Activated T-helper 2 cell treated with anti-CD3 and anti-CD28 coated beads, Interferon-gamma antibody, Interleukin-2, Interleukin-4, amounts not matched to agents 10 μg/mL and 5 μg/mL and 100 μg/mL, durations not matched to agents 14 hours and 24 hours and 36 hours (primary cell): ENCODE data around the gene REV3L. TPM values are rescaled to one million over a fixed set of nuclear protein-coding genes. Genes with fewer than 3 reads are reported as not detected.

Experiments
- DNase-seq: peaks from one replicate; pipeline ENCODE4 v3.0.0; 2021; ENCODE audit warnings: low spot score
- H3K27ac Mint-ChIP-seq: one replicate; pipeline ENCODE4 v1.8.0; 2021; ENCODE audit warnings: mixed read lengths
- H3K27me3 Mint-ChIP-seq: one replicate; pipeline ENCODE4 v1.8.0; 2021; ENCODE audit warnings: low read depth, mixed read lengths
- H3K36me3 Mint-ChIP-seq: one replicate; pipeline ENCODE4 v1.8.0; 2021; ENCODE audit warnings: low read depth, mixed read lengths
- H3K4me1 Mint-ChIP-seq: one replicate; pipeline ENCODE4 v1.8.0; 2021; ENCODE audit warnings: low read depth, mixed read lengths
- H3K4me3 Mint-ChIP-seq: one replicate; pipeline ENCODE4 v1.8.0; 2021; ENCODE audit warnings: low read depth, mild to moderate bottlenecking, moderate library complexity, mixed read lengths
- H3K9me3 Mint-ChIP-seq: one replicate; pipeline ENCODE4 v1.8.0; 2021; ENCODE audit warnings: mixed read lengths
- intact Hi-C: fragments of 100-400 bp; cut with micrococcal nuclease; formaldehyde crosslinking; loops from one replicate; pipeline ENCODE4 v1.15.1; 2023
- total RNA-seq: library from RNA; stranded (reverse); gene quantifications from 2 replicates; pipeline ENCODE4 v1.2.3, GENCODE V29; 2022

Gene REV3L
- total RNA-seq, 1 donor from 2014 or later = 19.4 TPM

DNA sequence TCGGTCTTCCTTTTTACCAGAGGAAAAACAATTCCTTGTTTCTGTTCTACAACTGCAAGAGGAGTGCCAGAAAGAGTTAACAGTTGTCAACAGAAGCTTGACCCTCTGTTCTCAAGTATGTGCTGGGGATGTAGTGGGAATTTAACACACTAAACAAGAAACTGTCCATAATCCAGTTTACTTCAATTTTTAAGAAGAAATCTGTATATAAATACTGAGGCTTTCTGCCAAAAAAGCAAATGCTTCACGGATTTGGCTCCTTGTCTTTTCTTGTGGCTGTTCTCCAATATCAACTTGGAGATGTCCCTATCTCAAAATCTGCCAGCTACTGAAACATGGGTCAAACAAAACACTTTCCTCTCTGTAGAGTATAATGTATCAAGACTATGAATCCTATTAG lies 26.8 kb downstream of the REV3L start:
- no peak for DNase-seq
- Mint-ChIP-seq H3K4me1 (peaks cover 9% of the 10 kb centered on the region), H3K27me3 (no peaks in the 10 kb centered on the region), H3K9me3 (peaks cover 29% of the 10 kb centered on the region), H3K36me3 (peaks cover 43% of the 10 kb centered on the region), H3K4me3 (no peak overlapping the region), H3K27ac (no peak overlapping the region)
- intact Hi-C loops = no loop called here

DNA sequence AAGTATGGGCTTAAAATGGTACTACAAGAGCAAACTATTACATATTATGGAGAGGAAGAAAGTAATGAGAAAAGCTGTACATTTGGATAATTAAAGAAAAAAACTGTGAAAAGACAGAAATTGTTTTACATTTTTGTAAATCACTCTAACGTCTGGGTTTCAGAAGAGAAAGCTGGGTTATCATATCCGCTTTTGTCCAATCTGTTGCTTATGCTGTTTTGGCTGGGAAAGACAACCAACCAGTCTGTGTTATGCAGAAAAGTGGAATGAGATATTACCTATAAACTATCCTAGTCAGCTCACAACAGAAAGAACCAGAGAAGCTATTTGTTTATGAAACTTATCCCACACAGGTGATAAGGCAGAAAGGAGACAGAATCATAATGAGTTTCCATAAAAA lies 32.4 kb downstream of the REV3L start:
- intact Hi-C loops = no loop called here
- Mint-ChIP-seq H3K4me1 (peaks cover 11% of the 10 kb centered on the region), H3K27ac (no peak overlapping the region), H3K9me3 (no peaks in the 10 kb centered on the region), H3K4me3 (no peak overlapping the region), H3K27me3 (no peaks in the 10 kb centered on the region), H3K36me3 (peaks cover 16% of the 10 kb centered on the region)
- no peak for DNase-seq

DNA sequence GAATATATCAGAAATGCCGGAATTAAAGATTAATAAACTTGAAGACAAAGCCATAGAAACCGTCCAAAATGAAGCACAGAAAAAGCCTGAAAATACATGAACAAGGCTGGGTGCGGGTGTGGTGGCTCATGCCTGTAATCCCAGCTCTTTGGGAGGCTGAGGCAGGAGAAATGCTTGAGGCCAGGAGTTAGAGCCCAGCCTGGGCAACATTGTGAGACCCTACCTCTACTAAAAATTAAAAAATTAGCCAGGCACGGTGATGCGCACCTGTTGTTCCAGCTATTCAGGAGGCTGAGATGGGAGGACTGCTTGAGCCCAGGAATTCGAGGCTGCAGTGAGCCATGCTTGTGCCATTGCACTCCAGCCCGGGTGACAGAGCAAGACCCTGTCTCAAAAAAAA lies 32.9 kb downstream of the REV3L start:
- Mint-ChIP-seq H3K4me3 (no peak overlapping the region), H3K9me3 (no peaks in the 10 kb centered on the region), H3K27me3 (no peaks in the 10 kb centered on the region), H3K27ac (no peak overlapping the region), H3K4me1 (peaks cover 11% of the 10 kb centered on the region), H3K36me3 (peaks cover 15% of the 10 kb centered on the region)
- no peak for DNase-seq
- intact Hi-C loops = no loop called here

DNA sequence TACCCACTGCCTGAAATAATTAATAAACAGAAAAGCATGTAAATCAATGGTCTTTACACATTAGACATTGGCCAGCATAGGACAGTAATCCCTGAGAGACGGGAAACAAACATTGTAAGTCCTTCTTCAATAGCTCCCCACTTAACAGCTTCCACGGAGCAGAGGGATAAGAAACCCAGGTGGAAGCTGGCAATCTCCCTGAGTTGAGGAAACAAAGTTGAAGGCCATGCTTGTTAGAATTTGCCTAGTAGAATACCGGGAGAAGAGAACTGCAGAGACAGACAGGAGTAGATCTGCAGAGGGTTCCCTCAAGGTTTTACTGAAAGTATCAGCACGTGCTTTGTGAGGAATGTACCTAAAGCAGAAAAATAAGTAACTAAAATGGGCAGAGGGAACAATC lies 33.9 kb downstream of the REV3L start:
- DNase-seq = no peak
- Mint-ChIP-seq H3K27me3 (no peaks in the 10 kb centered on the region), H3K9me3 (no peaks in the 10 kb centered on the region), H3K4me3 (no peak overlapping the region), H3K4me1 (peaks cover 18% of the 10 kb centered on the region), H3K27ac (no peak overlapping the region), H3K36me3 (peaks cover 17% of the 10 kb centered on the region)
- intact Hi-C loops = no loop called here

DNA sequence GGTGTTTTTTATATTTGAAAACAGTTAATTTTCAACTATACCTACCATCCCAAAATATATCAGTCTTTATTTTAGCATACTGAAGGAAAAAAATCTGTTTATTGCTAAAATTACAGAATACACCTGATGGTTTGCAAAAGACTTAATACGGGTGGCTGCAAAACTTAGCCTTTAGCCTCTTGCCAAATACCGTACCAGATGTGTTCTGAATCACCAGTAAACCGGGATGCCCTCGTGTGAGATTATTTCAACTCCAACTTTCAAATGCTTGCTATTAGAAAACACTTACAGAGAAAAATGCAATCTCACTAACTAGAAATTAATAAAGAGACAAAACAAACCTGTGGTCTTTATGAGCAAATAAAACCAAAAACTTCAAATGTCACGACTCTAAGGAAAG lies 36.0 kb downstream of the REV3L start:
- peaks cover 24% of the 10 kb centered on the region for H3K4me1 Mint-ChIP-seq
- no peak overlapping the region for H3K27ac Mint-ChIP-seq
- H3K27me3 Mint-ChIP-seq = no peaks in the 10 kb centered on the region
- no peak for DNase-seq
- H3K36me3 Mint-ChIP-seq = peaks cover 18% of the 10 kb centered on the region
- H3K4me3 Mint-ChIP-seq = no peak overlapping the region
- intact Hi-C loops = no loop called here
- no peaks in the 10 kb centered on the region for H3K9me3 Mint-ChIP-seq

DNA sequence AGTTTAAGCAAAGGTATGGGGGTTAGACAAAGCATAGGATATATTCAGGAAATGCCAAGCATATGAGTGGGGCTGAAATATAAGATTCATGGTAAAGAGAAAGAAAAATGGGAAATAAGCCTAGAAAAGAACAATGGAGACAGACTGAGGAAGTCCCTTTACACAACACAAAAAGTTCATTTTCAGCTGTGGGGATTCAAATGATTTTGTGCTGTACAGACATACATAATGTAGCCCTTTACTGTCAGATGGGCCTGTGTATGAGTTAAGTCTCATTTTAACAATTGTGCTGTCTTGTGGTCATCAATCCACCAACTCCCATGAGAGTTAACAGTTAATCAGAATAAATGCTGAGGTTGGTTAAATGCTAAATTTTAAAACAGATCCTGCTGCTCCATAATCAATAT lies 37.2 kb downstream of the REV3L start:
- Mint-ChIP-seq H3K4me3 (no peak overlapping the region), H3K27me3 (no peaks in the 10 kb centered on the region), H3K9me3 (no peaks in the 10 kb centered on the region), H3K4me1 (peaks cover 24% of the 10 kb centered on the region), H3K27ac (no peak overlapping the region), H3K36me3 (peaks cover 18% of the 10 kb centered on the region)
- DNase-seq = no peak
- intact Hi-C loops = no loop called here

DNA sequence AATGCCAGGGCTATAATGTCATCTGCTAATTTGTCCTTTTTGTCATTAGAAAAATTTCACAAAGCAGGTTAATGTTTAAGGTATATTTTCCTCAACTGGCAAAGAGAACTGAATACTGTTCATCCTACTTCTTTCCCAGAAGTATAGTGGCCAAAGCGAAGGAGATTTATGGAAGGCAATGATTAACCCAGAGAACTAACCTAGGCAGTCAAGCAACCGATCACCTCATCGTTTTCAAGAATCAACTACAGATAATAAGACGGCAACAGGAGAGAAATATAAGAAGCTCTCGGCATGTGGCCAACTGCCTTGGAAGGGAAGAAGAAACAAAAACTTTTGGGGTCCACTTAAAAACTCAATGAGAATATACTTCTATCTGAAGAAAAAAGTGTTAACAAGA lies 38.2 kb downstream of the REV3L start:
- no peak for DNase-seq
- Mint-ChIP-seq H3K4me3 (no peak overlapping the region), H3K36me3 (peaks cover 16% of the 10 kb centered on the region), H3K4me1 (peaks cover 20% of the 10 kb centered on the region), H3K9me3 (no peaks in the 10 kb centered on the region), H3K27me3 (no peaks in the 10 kb centered on the region), H3K27ac (no peak overlapping the region)
- intact Hi-C loops = no loop called here

DNA sequence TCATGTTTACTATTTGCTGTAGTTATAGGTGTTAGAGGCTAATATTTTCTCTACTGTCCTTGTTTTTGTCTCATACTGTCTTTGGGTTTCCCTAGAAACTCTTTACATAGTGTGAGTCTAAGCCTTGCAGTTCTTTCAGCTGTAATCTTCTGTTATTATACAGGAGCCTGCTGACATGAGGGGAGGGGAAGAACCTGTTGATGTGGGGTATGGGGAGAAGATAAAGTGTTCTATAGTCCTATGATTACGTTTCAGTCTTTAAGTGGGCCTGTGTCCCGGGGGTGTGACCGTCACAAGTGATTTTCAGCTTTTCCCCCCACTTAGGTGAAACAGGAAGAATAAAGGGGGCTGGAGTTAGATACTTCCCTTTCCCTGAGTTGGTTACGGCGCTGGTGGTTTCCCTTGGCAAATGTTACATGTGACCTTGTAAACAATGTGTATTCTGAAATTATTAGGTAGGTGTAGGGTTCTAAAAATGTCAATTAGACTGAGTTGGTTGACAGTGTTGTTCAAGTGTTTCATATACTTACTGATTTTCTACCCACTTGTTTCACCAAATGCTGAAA lies 41.3 kb downstream of the REV3L start:
- no peaks in the 10 kb centered on the region for H3K27me3 Mint-ChIP-seq
- intact Hi-C loops = no loop called here
- no peak for DNase-seq
- H3K9me3 Mint-ChIP-seq = no peaks in the 10 kb centered on the region
- H3K27ac Mint-ChIP-seq = no peak overlapping the region
- H3K4me1 Mint-ChIP-seq = peaks cover 22% of the 10 kb centered on the region
- no peak overlapping the region for H3K4me3 Mint-ChIP-seq
- H3K36me3 Mint-ChIP-seq = peaks cover 12% of the 10 kb centered on the region

DNA sequence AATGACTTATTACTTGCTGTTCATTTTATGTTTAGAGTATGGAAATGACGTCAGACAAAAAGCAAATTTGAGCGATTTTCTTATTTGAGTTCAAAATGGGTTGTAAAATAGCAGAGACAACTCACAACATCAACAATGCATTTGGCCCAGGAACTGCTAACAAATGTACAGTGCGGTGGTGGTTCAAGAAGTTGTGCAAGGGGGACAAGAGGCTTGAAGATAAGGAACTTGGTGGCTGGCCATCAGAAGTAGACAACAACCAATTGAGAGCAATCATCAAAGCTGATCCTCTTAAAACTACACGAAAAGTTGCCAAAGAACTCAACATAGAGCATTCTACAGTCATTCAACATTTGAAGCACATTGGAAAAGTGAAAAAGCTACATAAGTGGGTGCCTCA lies 43.8 kb downstream of the REV3L start:
- DNase-seq = no peak
- H3K36me3 Mint-ChIP-seq = peaks cover 19% of the 10 kb centered on the region
- no peaks in the 10 kb centered on the region for H3K27me3 Mint-ChIP-seq
- no peak overlapping the region for H3K27ac Mint-ChIP-seq
- intact Hi-C loops = no loop called here
- H3K4me3 Mint-ChIP-seq = no peak overlapping the region
- peaks cover 14% of the 10 kb centered on the region for H3K9me3 Mint-ChIP-seq
- peaks cover 31% of the 10 kb centered on the region for H3K4me1 Mint-ChIP-seq

DNA sequence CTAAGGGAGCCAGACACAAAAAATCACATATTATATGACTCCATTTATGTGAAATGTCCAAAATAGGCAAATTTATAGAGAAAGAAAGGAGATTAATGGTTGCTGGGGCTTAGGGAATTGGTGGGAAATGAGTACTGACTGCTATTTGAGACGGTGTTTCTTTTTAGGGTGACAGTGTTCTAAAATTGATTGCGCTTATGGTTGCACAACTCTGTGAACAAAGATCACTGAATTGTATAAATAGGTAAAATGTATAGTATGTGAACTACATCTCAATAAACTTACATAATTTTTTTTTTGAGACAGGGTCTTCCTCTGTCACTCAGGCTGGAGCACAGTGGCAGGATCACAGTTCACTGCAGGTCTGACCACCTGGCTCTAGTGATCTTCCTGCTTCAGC lies 45.4 kb downstream of the REV3L start:
- Mint-ChIP-seq H3K27me3 (no peaks in the 10 kb centered on the region), H3K36me3 (peaks cover 26% of the 10 kb centered on the region), H3K4me1 (peaks cover 37% of the 10 kb centered on the region), H3K9me3 (peaks cover 14% of the 10 kb centered on the region), H3K27ac (no peak overlapping the region), H3K4me3 (no peak overlapping the region)
- DNase-seq = no peak
- intact Hi-C loops = no loop called here

DNA sequence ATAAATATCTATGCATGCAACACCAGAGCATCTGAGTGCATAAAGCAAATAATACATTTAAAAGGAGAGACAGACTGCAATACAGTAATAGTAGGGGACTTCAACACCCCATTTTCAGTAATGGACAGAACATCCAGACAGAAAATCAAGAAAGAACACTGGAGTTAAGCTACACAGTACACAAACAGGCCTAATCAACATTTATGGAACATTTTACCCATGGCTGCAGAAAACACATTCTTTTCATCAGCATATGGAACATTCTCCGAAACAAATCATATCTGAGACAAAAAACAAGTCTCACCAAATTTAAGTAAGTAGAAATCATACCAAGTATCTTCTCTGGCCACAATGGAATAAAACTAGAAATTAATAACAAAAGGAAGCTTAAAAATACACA lies 50.5 kb downstream of the REV3L start:
- Mint-ChIP-seq H3K4me3 (no peak overlapping the region), H3K27ac (no peak overlapping the region), H3K9me3 (peaks cover 33% of the 10 kb centered on the region), H3K27me3 (no peaks in the 10 kb centered on the region), H3K4me1 (peaks cover 57% of the 10 kb centered on the region), H3K36me3 (peaks cover 57% of the 10 kb centered on the region)
- intact Hi-C loops = no loop called here
- DNase-seq = no peak

DNA sequence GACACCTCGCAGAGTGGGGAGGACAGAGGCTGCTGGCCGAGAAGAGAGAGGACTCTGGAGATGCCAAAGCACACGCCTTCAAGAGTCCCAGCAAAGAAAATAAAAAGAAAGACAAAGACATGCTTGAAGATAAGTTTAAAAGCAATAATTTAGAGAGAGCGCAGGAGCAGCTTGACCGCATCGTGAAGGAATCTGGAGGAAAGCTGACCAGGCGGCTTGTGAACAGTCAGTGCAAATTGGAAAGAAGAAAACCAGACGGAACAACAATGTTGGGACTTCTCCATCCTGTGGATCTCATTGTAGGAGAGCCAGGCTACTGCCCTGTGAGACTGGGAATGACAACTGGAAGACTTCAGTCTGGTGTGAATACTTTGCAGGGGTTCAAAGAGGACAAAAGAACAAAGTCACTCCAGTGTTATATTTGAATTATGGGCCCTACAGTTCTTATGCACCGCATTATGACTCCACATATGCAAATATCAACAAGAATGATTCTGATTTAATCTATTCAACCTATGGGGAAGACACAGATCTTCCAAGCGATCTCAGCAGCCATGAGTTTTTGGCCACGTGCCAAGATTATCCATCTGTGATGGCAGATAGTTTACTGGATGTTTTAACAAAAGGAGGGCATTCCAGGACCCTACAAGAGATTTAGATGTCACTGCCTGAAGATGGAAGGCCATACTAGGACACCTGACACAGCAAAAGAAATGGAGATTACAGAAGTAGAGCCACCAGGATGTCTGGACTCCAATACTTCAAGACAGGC lies 52.2 kb downstream of the REV3L start:
- Mint-ChIP-seq H3K4me3 (no peak overlapping the region), H3K27me3 (no peaks in the 10 kb centered on the region), H3K27ac (no peak overlapping the region), H3K4me1 (peaks cover 57% of the 10 kb centered on the region), H3K36me3 (peaks cover 53% of the 10 kb centered on the region), H3K9me3 (peaks cover 26% of the 10 kb centered on the region)
- intact Hi-C loops = no loop called here
- DNase-seq = no peak

DNA sequence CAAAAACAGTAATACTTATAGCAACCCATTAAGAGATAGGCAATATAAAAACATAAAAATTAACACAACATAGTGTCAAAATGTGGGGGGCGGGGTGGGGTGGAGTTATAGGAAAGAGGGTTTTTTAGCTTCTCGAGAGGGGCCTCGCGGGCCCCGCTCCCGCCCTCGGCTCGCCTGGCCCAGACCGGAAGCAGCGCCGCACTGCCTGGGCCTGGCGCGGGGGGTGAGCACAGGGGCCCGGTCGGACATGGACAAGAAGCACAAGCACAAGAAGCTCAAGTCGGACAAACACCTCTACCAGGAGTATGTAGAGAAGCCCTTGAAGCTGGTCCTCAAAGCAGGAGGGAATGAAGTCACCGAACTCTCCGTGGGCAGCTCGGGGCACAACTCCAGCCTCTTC lies 53.4 kb downstream of the REV3L start:
- no peaks in the 10 kb centered on the region for H3K27me3 Mint-ChIP-seq
- intact Hi-C loops = loop anchor here (5.0 kb wide), 1 partner anchor 52 kb away; no protein-coding TSS in a partner anchor

More for the DNA sequence above, 53.4 kb downstream of the REV3L start:
- H3K27ac Mint-ChIP-seq = peak overlapping the region; percentile 64
- no peak overlapping the region for H3K4me3 Mint-ChIP-seq
- peaks cover 20% of the 10 kb centered on the region for H3K9me3 Mint-ChIP-seq
- DNase-seq = no peak
- peaks cover 50% of the 10 kb centered on the region for H3K4me1 Mint-ChIP-seq
- H3K36me3 Mint-ChIP-seq = peaks cover 49% of the 10 kb centered on the region
